CD4-positive, alpha-beta T cell (primary cell): ENCODE data around the gene THBD. TPM values are rescaled to one million over a fixed set of nuclear protein-coding genes. Genes with fewer than 3 reads are reported as not detected.

ENCODE experiments used
- ATAC-seq: fragments of 200-7000 bp; cut with Tn5 transposase; one replicate; pipeline ENCODE4 v1.10.0; 2022; ENCODE audit warnings: mild to moderate bottlenecking; ENCODE audit not compliant: poor library complexity
- CTCF ChIA-PET: fragments of 350-600 bp; sonication (Branson Sonifier 250); formaldehyde crosslinking; loops from one replicate; lab custom pipeline; 2021; ENCODE audit warnings: antibody characterized with exemption, inconsistent platforms; lab: Charles Lee
- POLR2A ChIA-PET: fragments of 350-600 bp; sonication (Branson Sonifier 250); formaldehyde crosslinking; loops from one replicate; lab custom pipeline; 2021; ENCODE audit warnings: antibody characterized with exemption, inconsistent platforms; lab: Charles Lee
- DNase-seq, 14 experiments: peaks; one replicate each; pipeline ENCODE4 v3.0.0-alpha.2; 2013 to 2020; ENCODE audit warnings: mixed read lengths in 2 of 14
- H3K27ac ChIP-seq, 2 donors: one replicate each; pipeline versions ENCODE4 v1.5.1 to v1.7.0; 2013; ENCODE audit warnings: low read length in 2 of 2, low read depth in 1 of 2, mild to moderate bottlenecking in 1 of 2
- H3K27me3 ChIP-seq, 2 experiments: 1 replicate in 1 of 2; 2 replicates in 1 of 2; pipeline versions ENCODE4 v1.6.1 to v1.7.0; 2013; ENCODE audit warnings: low read length in 2 of 2, control low read depth in 1 of 2, mild to moderate bottlenecking in 1 of 2, moderate library complexity in 1 of 2; ENCODE audit not compliant: insufficient read depth in 2 of 2, control insufficient read depth in 1 of 2
- H3K36me3 ChIP-seq: one replicate; pipeline ENCODE4 v1.6.1; 2013; ENCODE audit warnings: low read length, control low read depth; ENCODE audit not compliant: insufficient read depth
- H3K4me1 ChIP-seq: one replicate; pipeline ENCODE4 v1.6.1; 2013; ENCODE audit warnings: low read length, control low read depth; ENCODE audit not compliant: insufficient read depth
- H3K4me3 ChIP-seq: one replicate; pipeline ENCODE4 v1.5.1; 2013; ENCODE audit warnings: mild to moderate bottlenecking, low read length, moderate library complexity
- H3K9me3 ChIP-seq, 2 experiments: 1 replicate in 1 of 2; 2 replicates in 1 of 2; pipeline versions ENCODE4 v1.6.1 to v1.7.0; 2013; ENCODE audit warnings: low read length in 2 of 2, mild to moderate bottlenecking in 2 of 2, control low read depth in 1 of 2, moderate library complexity in 1 of 2; ENCODE audit not compliant: control insufficient read depth in 1 of 2, insufficient read depth in 1 of 2
- H3K27ac Mint-ChIP-seq: one replicate; pipeline ENCODE4 v1.8.0; 2020; ENCODE audit warnings: mixed read lengths
- H3K27me3 Mint-ChIP-seq: one replicate; pipeline ENCODE4 v1.8.0; 2021; ENCODE audit warnings: mixed read lengths
- H3K36me3 Mint-ChIP-seq: one replicate; pipeline ENCODE4 v1.8.0; 2021; ENCODE audit warnings: low read depth, mixed read lengths
- H3K4me1 Mint-ChIP-seq: one replicate; pipeline ENCODE4 v1.8.0; 2021; ENCODE audit warnings: low read depth, mixed read lengths
- H3K4me3 Mint-ChIP-seq: one replicate; pipeline ENCODE4 v1.8.0; 2020; ENCODE audit warnings: mild to moderate bottlenecking, mixed read lengths
- H3K9me3 Mint-ChIP-seq: one replicate; pipeline ENCODE4 v1.8.0; 2020; ENCODE audit warnings: mixed read lengths
- intact Hi-C, 2 experiments: fragments of 100-400 bp; cut with DNase I in 1 of 2; cut with micrococcal nuclease in 1 of 2; formaldehyde crosslinking; loops; one replicate each; pipeline versions ENCODE4 v1.15.1 to v1.9.0; 2023 to 2025; cut with DNase I, micrococcal nuclease
- total RNA-seq, 174 experiments: library from RNA in 2 of 174; stranded (reverse) in 2 of 174; gene quantifications; one replicate each; pipeline ENCODE4 v1.2.3 and lab custom pipeline; 2021 to 2026
- TF ChIP-seq, protein P1 (sequence below): fragments of 200-600 bp; IDR thresholded peaks from one replicate; pipeline ENCODE4 v1.8.0; 2022; ENCODE audit warnings: antibody characterized with exemption, mild to moderate bottlenecking

THBD gene
- total RNA-seq, 2 experiments from 2014 or later, result 2.2 to 2.4 TPM

GRCh38 chr20:23042270-23042669 is 7.2 kb downstream of the THBD start:
- H3K4me3 Mint-ChIP-seq, result no peak overlapping the region
- H3K36me3 Mint-ChIP-seq, result no peaks in the 10 kb centered on the region
- no peak overlapping the region for H3K27ac ChIP-seq
- CTCF ChIA-PET, result no interaction called here
- DNase-seq (no peak), ATAC-seq (no peak)
- H3K27me3 ChIP-seq, result peaks cover 18 to 26% of the 10 kb centered on the region in 2 experiments
- H3K9me3 Mint-ChIP-seq, result no peaks in the 10 kb centered on the region
- H3K9me3 ChIP-seq, result no peaks in the 10 kb centered on the region
- TF ChIP-seq, protein P1, sequence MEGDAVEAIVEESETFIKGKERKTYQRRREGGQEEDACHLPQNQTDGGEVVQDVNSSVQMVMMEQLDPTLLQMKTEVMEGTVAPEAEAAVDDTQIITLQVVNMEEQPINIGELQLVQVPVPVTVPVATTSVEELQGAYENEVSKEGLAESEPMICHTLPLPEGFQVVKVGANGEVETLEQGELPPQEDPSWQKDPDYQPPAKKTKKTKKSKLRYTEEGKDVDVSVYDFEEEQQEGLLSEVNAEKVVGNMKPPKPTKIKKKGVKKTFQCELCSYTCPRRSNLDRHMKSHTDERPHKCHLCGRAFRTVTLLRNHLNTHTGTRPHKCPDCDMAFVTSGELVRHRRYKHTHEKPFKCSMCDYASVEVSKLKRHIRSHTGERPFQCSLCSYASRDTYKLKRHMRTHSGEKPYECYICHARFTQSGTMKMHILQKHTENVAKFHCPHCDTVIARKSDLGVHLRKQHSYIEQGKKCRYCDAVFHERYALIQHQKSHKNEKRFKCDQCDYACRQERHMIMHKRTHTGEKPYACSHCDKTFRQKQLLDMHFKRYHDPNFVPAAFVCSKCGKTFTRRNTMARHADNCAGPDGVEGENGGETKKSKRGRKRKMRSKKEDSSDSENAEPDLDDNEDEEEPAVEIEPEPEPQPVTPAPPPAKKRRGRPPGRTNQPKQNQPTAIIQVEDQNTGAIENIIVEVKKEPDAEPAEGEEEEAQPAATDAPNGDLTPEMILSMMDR, result no peak
- H3K4me3 ChIP-seq, result no peak overlapping the region
- POLR2A ChIA-PET, result no interaction called here
- H3K4me1 Mint-ChIP-seq, result peaks cover 5% of the 10 kb centered on the region
- peaks cover 63% of the 10 kb centered on the region for H3K27me3 Mint-ChIP-seq
- no peaks in the 10 kb centered on the region for H3K36me3 ChIP-seq
- intact Hi-C loops, result no loop called here
- no peaks in the 10 kb centered on the region for H3K4me1 ChIP-seq
- no peak overlapping the region for H3K27ac Mint-ChIP-seq

DNA sequence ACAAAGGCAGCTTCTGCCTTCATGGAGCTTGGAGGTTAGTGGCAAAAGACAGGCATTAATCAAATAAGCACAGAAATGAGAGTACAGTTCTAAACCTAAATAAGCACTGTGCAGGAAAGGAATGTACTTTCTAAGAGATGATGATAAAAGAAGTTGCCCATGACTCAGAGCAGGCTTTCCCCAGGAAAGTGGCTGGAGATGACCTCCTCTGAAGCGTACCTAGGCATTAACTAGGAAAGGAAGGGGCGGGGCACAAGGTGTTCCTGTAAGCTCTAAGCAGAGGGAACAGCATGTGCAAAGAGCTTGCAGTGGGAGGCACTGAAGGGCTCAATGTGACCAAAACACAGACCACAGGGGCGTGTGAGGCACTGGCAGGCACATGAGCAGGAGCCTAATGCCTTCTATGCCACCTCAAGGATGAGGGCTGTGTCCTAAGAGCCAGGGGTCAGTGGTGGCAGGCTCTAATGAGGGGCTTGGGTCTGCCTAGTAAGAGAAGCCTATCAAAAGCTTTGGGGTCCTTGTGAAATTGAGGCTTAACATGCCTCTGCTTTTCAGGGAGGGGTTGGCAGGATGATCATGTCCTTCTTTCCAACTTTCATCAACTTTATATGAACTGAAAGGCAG is 9.5 kb downstream of the THBD start:
- H3K9me3 Mint-ChIP-seq, result no peaks in the 10 kb centered on the region
- H3K4me1 ChIP-seq, result no peaks in the 10 kb centered on the region
- peaks cover 8 to 10% of the 10 kb centered on the region in 2 experiments for H3K27me3 ChIP-seq
- no peak overlapping the region for H3K4me3 Mint-ChIP-seq
- ChIA-PET CTCF (interaction anchor here (0.6 kb wide), 1 partner anchor 465 kb away, joined by 3 read pairs; no protein-coding TSS in a partner anchor), POLR2A (no interaction called here)
- peaks cover 58% of the 10 kb centered on the region for H3K27me3 Mint-ChIP-seq
- no peak for ATAC-seq
- H3K27ac ChIP-seq, result no peak overlapping the region
- no peak overlapping the region for H3K4me3 ChIP-seq
- H3K36me3 ChIP-seq, result no peaks in the 10 kb centered on the region
- no peak for DNase-seq
- no peaks in the 10 kb centered on the region for H3K36me3 Mint-ChIP-seq
- no peaks in the 10 kb centered on the region for H3K4me1 Mint-ChIP-seq
- TF ChIP-seq, protein P1, result no peak
- intact Hi-C loops, result no loop called here
- H3K9me3 ChIP-seq, result peaks cover 0 to 11% of the 10 kb centered on the region in 2 experiments
- no peak overlapping the region for H3K27ac Mint-ChIP-seq

DNA sequence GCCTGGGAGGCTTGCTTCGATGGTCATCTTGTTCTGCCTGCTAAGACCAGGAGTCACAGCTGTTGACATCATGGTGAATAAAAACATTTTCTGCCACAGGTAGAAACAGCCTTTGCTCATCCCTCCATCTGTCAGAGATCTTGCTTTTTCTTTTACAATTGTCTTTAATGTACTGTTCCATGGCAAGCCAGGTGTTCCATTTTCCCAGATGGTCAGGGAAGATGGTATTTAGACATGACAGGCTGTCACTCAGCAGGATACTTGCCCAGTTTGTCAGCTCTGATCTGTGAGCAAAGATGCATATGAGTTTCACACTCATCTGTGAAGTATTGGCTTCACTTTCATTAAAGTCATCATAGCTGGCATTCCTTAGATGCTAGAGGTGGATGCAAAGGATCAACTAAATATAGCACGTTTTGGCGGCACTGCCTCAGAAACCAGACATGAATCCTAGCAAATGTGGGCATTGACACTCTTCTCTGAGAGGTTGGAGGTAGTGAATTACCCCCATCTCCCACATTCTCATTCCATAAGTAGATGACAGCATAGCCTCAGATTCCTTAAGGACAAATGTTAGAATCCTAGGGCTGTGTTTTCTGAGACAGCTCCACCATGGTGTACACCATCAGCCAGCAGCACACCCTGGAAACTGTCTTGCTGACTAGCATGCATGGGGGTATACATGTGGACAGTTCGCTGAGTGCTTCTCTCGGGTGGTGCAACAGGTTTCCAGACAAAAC is 10.2 kb downstream of the THBD start:
- intact Hi-C loops, result no loop called here
- POLR2A ChIA-PET, result no interaction called here
- Histone ChIP-seq H3K36me3 (no peaks in the 10 kb centered on the region), H3K27ac (no peak overlapping the region), H3K4me1 (no peaks in the 10 kb centered on the region), H3K4me3 (no peak overlapping the region), H3K9me3 (peaks cover 0 to 11% of the 10 kb centered on the region in 2 experiments), H3K27me3 (peaks cover 7 to 8% of the 10 kb centered on the region in 2 experiments)
- CTCF ChIA-PET, result interaction anchor here (0.6 kb wide), 1 partner anchor 465 kb away, joined by 3 read pairs; no protein-coding TSS in a partner anchor
- ATAC-seq (no peak), DNase-seq (no peak)
- no peak overlapping the region for H3K4me3 Mint-ChIP-seq
- H3K4me1 Mint-ChIP-seq, result no peaks in the 10 kb centered on the region
- no peak overlapping the region for H3K27ac Mint-ChIP-seq
- H3K27me3 Mint-ChIP-seq, result peaks cover 57% of the 10 kb centered on the region
- no peaks in the 10 kb centered on the region for H3K9me3 Mint-ChIP-seq
- no peaks in the 10 kb centered on the region for H3K36me3 Mint-ChIP-seq
- TF ChIP-seq, protein P1, result no peak
